Spleen (tissue), 7 donors: ENCODE results near the gene TCF7L1.

Experiments
- POLR2A ChIP-seq, 3 donors: fragments of 450-650 bp; IDR thresholded peaks; one replicate each; pipeline ENCODE4 v1.5.1; 2017; ENCODE audit warnings: antibody characterized with exemption in 3 of 3, mild to moderate bottlenecking in 1 of 3
- TF ChIP-seq, protein P1 (sequence below), 11 experiments: fragments of 200-600 bp in 7 of 11; fragments of 450-650 bp in 4 of 11; sonication (generic) in 4 of 11; IDR thresholded peaks in 8 of 11; conservative IDR thresholded peaks in 3 of 11; 1 replicate in 7 of 11; 2 replicates in 4 of 11; pipeline versions ENCODE4 v1.4.0 to v1.8.0; 2016 to 2021; ENCODE audit warnings: antibody characterized with exemption in 11 of 11, inconsistent platforms in 4 of 11, mild to moderate bottlenecking in 1 of 11
- donor health status: DM: no; HTN: no; CAD: no; lungs with moderate emphysema.
- donor health status: DM: no; HTN: no; CAD: no.
- donor health status: DM: no; HTN: no; CAD: no.

DNA sequence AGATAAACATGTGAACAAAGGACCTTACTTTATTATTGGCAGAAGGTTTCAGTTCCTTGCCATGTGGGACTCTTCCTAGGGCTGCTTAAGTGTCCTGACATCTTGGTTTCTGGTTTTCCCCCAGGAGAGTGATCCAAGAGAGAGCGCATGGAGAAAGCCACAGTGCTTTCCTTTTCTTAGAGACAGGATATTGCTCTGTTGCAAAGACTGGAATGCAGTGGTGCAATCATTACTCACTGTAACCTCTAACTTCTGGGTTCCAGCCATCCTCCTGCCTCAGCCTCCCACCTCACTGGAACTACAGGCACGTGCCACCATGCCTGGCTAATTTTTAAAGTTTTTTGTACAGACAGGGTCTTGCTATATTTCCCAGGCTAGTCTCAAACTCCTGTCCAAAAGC, 38.1 kb upstream of the TCF7L1 start:
- TF ChIP-seq, protein P1, sequence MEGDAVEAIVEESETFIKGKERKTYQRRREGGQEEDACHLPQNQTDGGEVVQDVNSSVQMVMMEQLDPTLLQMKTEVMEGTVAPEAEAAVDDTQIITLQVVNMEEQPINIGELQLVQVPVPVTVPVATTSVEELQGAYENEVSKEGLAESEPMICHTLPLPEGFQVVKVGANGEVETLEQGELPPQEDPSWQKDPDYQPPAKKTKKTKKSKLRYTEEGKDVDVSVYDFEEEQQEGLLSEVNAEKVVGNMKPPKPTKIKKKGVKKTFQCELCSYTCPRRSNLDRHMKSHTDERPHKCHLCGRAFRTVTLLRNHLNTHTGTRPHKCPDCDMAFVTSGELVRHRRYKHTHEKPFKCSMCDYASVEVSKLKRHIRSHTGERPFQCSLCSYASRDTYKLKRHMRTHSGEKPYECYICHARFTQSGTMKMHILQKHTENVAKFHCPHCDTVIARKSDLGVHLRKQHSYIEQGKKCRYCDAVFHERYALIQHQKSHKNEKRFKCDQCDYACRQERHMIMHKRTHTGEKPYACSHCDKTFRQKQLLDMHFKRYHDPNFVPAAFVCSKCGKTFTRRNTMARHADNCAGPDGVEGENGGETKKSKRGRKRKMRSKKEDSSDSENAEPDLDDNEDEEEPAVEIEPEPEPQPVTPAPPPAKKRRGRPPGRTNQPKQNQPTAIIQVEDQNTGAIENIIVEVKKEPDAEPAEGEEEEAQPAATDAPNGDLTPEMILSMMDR (IDR thresholded peaks at IDR 0.05 in 8 of 11, conservative IDR thresholded peaks at IDR 0.05 in 3 of 11) = no peak
- no peak for TF ChIP-seq POLR2A (IDR thresholded peaks at IDR 0.05)
